DOHH2 (cell line): ENCODE data around the gene SLC25A6.

Experiments
- EZH2phosphoT487 ChIP-seq: fragments of 200-600 bp; sonication (generic); IDR thresholded peaks from 2 replicates; pipeline ENCODE4 v1.6.1; 2017; ENCODE audit warnings: borderline replicate concordance, mild to moderate bottlenecking, antibody characterized with exemption, low read length, moderate library complexity, mixed read lengths
- TF ChIP-seq, protein P1 (sequence below): fragments of 200-600 bp; sonication (generic); IDR thresholded peaks from one replicate; pipeline ENCODE4 v1.5.1; 2014; ENCODE audit warnings: antibody characterized with exemption, mild to moderate bottlenecking, low read depth, low read length; ENCODE audit not compliant: poor library complexity, severe bottlenecking

DNA sequence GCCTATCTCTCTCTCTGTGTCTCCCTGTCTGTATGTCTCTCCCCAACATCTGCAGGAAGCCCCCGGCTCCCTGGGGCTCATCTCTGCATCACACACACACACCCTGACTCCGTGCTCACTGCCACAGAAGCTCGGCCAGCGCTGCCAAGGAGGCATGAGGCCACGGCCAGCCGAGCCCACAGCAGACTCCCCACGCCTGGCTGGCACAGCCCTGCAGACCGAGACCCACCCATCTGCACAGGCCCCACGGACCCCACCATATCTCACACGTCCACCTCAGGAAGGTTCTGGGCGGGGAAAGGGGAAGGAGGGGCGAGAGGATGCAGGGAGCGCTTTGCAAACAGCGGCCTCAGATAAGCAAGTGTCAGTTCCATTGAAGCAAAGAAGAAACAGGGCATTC, 28.5 kb upstream of the SLC25A6 start:
- TF ChIP-seq, protein P1, sequence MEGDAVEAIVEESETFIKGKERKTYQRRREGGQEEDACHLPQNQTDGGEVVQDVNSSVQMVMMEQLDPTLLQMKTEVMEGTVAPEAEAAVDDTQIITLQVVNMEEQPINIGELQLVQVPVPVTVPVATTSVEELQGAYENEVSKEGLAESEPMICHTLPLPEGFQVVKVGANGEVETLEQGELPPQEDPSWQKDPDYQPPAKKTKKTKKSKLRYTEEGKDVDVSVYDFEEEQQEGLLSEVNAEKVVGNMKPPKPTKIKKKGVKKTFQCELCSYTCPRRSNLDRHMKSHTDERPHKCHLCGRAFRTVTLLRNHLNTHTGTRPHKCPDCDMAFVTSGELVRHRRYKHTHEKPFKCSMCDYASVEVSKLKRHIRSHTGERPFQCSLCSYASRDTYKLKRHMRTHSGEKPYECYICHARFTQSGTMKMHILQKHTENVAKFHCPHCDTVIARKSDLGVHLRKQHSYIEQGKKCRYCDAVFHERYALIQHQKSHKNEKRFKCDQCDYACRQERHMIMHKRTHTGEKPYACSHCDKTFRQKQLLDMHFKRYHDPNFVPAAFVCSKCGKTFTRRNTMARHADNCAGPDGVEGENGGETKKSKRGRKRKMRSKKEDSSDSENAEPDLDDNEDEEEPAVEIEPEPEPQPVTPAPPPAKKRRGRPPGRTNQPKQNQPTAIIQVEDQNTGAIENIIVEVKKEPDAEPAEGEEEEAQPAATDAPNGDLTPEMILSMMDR: no peak
- TF ChIP-seq EZH2phosphoT487: no peak
